ENCODE data around the gene TTLL11.

DNA sequence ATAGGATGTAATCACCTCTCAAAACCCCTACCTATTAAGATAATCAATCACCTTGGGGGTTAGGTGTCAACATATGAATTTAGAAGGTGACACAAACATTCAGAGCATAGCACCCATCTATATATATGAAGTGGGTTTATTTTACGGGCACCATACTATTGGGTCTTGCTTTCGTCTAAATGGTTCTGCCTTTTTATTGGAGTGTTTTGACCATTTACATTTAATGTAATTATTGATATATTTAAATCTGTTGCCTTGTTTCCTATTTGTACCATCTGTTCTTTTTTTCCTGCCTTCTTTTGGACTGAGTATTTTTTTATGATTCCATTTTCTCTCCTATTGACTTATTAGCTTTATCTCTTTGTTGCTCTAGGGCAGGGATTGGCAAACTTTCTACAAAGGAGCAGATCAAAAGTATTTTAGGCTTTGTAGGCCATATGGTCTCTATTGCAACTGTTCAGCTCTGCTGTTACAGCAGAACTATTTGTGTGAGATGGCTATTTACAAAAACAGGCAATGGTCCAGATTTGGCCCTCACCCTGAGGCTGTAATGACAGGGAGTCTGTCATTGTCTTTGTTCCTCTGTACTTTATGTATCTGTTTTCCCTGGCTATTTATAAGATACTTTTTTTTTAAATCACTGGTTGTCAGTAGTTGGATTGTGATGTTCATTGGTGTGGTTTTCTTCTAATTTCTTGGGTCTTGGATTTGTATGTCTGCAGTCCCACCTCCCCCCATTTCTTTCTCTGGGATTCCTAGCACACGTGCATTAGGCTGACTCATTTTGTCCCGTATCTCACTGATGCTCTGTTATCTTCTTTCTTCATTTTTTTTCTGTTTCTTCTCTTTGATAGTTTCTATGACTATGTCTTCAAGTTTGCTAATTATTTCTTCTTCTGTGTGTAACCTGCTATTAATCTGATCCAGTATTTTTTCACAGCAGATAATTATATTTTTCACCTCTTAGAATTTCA lies 314.6 kb downstream of the TTLL11 start:
- TF ChIP-seq, protein P1, sequence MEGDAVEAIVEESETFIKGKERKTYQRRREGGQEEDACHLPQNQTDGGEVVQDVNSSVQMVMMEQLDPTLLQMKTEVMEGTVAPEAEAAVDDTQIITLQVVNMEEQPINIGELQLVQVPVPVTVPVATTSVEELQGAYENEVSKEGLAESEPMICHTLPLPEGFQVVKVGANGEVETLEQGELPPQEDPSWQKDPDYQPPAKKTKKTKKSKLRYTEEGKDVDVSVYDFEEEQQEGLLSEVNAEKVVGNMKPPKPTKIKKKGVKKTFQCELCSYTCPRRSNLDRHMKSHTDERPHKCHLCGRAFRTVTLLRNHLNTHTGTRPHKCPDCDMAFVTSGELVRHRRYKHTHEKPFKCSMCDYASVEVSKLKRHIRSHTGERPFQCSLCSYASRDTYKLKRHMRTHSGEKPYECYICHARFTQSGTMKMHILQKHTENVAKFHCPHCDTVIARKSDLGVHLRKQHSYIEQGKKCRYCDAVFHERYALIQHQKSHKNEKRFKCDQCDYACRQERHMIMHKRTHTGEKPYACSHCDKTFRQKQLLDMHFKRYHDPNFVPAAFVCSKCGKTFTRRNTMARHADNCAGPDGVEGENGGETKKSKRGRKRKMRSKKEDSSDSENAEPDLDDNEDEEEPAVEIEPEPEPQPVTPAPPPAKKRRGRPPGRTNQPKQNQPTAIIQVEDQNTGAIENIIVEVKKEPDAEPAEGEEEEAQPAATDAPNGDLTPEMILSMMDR (IDR thresholded peaks at IDR 0.05; ENCODE audit: insufficient read depth, low read depth, low read length), result no peak
- TF ChIP-seq EZH2 (IDR thresholded peaks at IDR 0.05; ENCODE audit: insufficient read depth, low read length), result no peak
